Stimulated activated CD4-positive, alpha-beta T cell treated with anti-CD3 and anti-CD28 coated beads, Interleukin-15, amount 100 ng/mL, for 1 hour (primary cell): ENCODE measurements around the gene LTBP2.

Experiments
- DNase-seq, 2 donors: peaks; one replicate each; pipeline ENCODE4 v3.0.0-alpha.2; 2020; ENCODE audit warnings: low read depth in 1 of 2, low spot score in 1 of 2

The LTBP2 gene

GRCh38 chr14:74611650-74612349 is at the start of gene LTBP2:
Gene LTBP2, minus strand, starts transcription at chr14:74612237. Its CDS starts 293 bp downstream, at chr14:74611944.
- no peak for DNase-seq

GRCh38 chr14:74660863-74661262 is 48.8 kb upstream of the LTBP2 start:
- no peak for DNase-seq

GRCh38 chr14:74660167-74660566 is 48.1 kb upstream of the LTBP2 start:
- no peak for DNase-seq

GRCh38 chr14:74658535-74659131 is 46.6 kb upstream of the LTBP2 start:
- no peak for DNase-seq

GRCh38 chr14:74656964-74657363 is 44.9 kb upstream of the LTBP2 start:
- no peak for DNase-seq

GRCh38 chr14:74655599-74656395 is 43.8 kb upstream of the LTBP2 start:
- no peak for DNase-seq

- no peak for DNase-seq
Measured at GRCh38 chr14:74654931-74655330, 42.9 kb upstream of the LTBP2 start.

GRCh38 chr14:74653386-74654138 is 41.5 kb upstream of the LTBP2 start:
- no peak for DNase-seq

GRCh38 chr14:74652541-74652940 is 40.5 kb upstream of the LTBP2 start:
- DNase-seq, result no peak

GRCh38 chr14:74650927-74651686 is 39.1 kb upstream of the LTBP2 start:
- DNase-seq, result no peak

- DNase-seq, result no peak
Measured at GRCh38 chr14:74649673-74650072, 37.6 kb upstream of the LTBP2 start.

GRCh38 chr14:74649167-74649566 is 37.1 kb upstream of the LTBP2 start:
- DNase-seq, result no peak

GRCh38 chr14:74648601-74649000 is 36.6 kb upstream of the LTBP2 start:
- DNase-seq, result no peak

- DNase-seq, result no peak
Measured at GRCh38 chr14:74647678-74648461, 35.8 kb upstream of the LTBP2 start.

- no peak for DNase-seq
Measured at GRCh38 chr14:74647061-74647677, 35.1 kb upstream of the LTBP2 start.

GRCh38 chr14:74645756-74646470 is 33.9 kb upstream of the LTBP2 start:
- no peak for DNase-seq

GRCh38 chr14:74645244-74645643 is 33.2 kb upstream of the LTBP2 start:
- no peak for DNase-seq

- DNase-seq, result no peak
Measured at GRCh38 chr14:74641601-74642391, 29.8 kb upstream of the LTBP2 start.
